ENCODE data around the gene MYO7B.

MYO7B gene

GRCh38 chr2:127664065-127664894 lies 128.8 kb downstream of the MYO7B start:
- no peak for DNase-seq (ENCODE audit: low spot score)

- no peak for DNase-seq (ENCODE audit: low spot score)
Observed at GRCh38 chr2:127664895-127665225, 129.4 kb downstream of the MYO7B start.

GRCh38 chr2:127665267-127665893 lies 129.9 kb downstream of the MYO7B start:
- no peak for DNase-seq (ENCODE audit: low spot score)

GRCh38 chr2:127669056-127669455 lies 133.6 kb downstream of the MYO7B start:
- DNase-seq (ENCODE audit: low spot score) = no peak

GRCh38 chr2:127670055-127670956 lies 134.8 kb downstream of the MYO7B start:
- DNase-seq (ENCODE audit: low spot score) = no peak

GRCh38 chr2:127670957-127671290 lies 135.4 kb downstream of the MYO7B start:
- no peak for DNase-seq (ENCODE audit: low spot score)

GRCh38 chr2:127671557-127672302 lies 136.2 kb downstream of the MYO7B start:
- no peak for DNase-seq (ENCODE audit: low spot score)

- no peak for DNase-seq (ENCODE audit: low spot score)
Observed at GRCh38 chr2:127672341-127673224, 137.1 kb downstream of the MYO7B start.

- no peak for DNase-seq (ENCODE audit: low spot score)
Observed at GRCh38 chr2:127673291-127674069, 138.0 kb downstream of the MYO7B start.

- no peak for DNase-seq (ENCODE audit: low spot score)
Observed at GRCh38 chr2:127674241-127675209, 139.0 kb downstream of the MYO7B start.

GRCh38 chr2:127675331-127676261 lies 140.1 kb downstream of the MYO7B start, which contains the start of gene LIMS2:
TSS of gene LIMS2 (minus strand) at chr2:127675530. CDS start at chr2:127675024, 506 bp downstream.
- no peak for DNase-seq (ENCODE audit: low spot score)

GRCh38 chr2:127676906-127677305 lies 141.4 kb downstream of the MYO7B start:
- DNase-seq (ENCODE audit: low spot score) = no peak

GRCh38 chr2:127678531-127678930 lies 143.0 kb downstream of the MYO7B start:
- DNase-seq (ENCODE audit: low spot score) = no peak

- DNase-seq (ENCODE audit: low spot score) = no peak
Observed at GRCh38 chr2:127678991-127679390, 143.5 kb downstream of the MYO7B start.

GRCh38 chr2:127679680-127680361 lies 144.3 kb downstream of the MYO7B start:
- DNase-seq (ENCODE audit: low spot score) = no peak

GRCh38 chr2:127680706-127681287 lies 145.3 kb downstream of the MYO7B start:
- no peak for DNase-seq (ENCODE audit: low spot score)

- DNase-seq (ENCODE audit: low spot score) = no peak
Observed at GRCh38 chr2:127681288-127681804, 145.9 kb downstream of the MYO7B start.

All from hematopoietic multipotent progenitor cell treated with erythropoietin and hydrocortisone succinate and interleukin-3 and kit ligand, for 15 days (in vitro differentiated cells).